Hepatocyte (in vitro differentiated cells): Measurements from ENCODE around the gene SLC35E3. TPM values are rescaled to one million over a fixed set of nuclear protein-coding genes. Genes with fewer than 3 reads are reported as not detected.

ENCODE experiments used
- DNase-seq: peaks from one replicate; pipeline ENCODE4 v3.0.0-alpha.2; 2016; ENCODE audit warnings: low spot score
- H2AFZ ChIP-seq: fragments of 200-600 bp; sonication (generic); 2 replicates; pipeline ENCODE4 v1.6.0; 2016; ENCODE audit warnings: antibody characterized with exemption, mild to moderate bottlenecking
- H3K27ac ChIP-seq: fragments of 200-600 bp; sonication (generic); 2 replicates; pipeline ENCODE4 v1.5.1; 2016; ENCODE audit warnings: mild to moderate bottlenecking
- H3K27me3 ChIP-seq: fragments of 200-600 bp; sonication (generic); 2 replicates; pipeline ENCODE4 v1.6.1; 2016
- H3K36me3 ChIP-seq: fragments of 200-600 bp; sonication (generic); replicated peaks from 2 replicates; pipeline ENCODE4 v1.5.1; 2016; ENCODE audit warnings: low read depth; ENCODE audit not compliant: insufficient read depth
- H3K4me1 ChIP-seq: fragments of 200-600 bp; sonication (generic); 2 replicates; pipeline ENCODE4 v1.5.1; 2016; ENCODE audit warnings: mild to moderate bottlenecking, moderate library complexity; ENCODE audit not compliant: insufficient read depth
- H3K4me2 ChIP-seq: fragments of 200-600 bp; sonication (generic); 2 replicates; pipeline ENCODE4 v1.6.0; 2016
- H3K4me3 ChIP-seq: fragments of 200-600 bp; sonication (generic); 2 replicates; pipeline ENCODE4 v1.5.1; 2016; ENCODE audit warnings: mild to moderate bottlenecking
- H3K79me2 ChIP-seq: fragments of 200-600 bp; sonication (generic); 2 replicates; pipeline ENCODE4 v1.6.0; 2017; ENCODE audit warnings: mild to moderate bottlenecking
- H3K9me2 ChIP-seq: fragments of 200-600 bp; sonication (generic); replicated peaks from 2 replicates; pipeline ENCODE4 v1.6.0; 2017; ENCODE audit warnings: mild to moderate bottlenecking; ENCODE audit not compliant: insufficient read depth
- H3K9me3 ChIP-seq: fragments of 200-600 bp; sonication (generic); 2 replicates; pipeline ENCODE4 v1.5.1; 2016; ENCODE audit warnings: low read depth, mild to moderate bottlenecking
- H4K20me1 ChIP-seq: fragments of 200-600 bp; sonication (generic); 2 replicates; pipeline ENCODE4 v1.6.0; 2016; ENCODE audit warnings: mild to moderate bottlenecking; ENCODE audit not compliant: insufficient read depth, poor library complexity, severe bottlenecking
- CTCF ChIP-seq: fragments of 200-600 bp; sonication (generic); IDR thresholded peaks from 2 replicates; pipeline ENCODE4 v1.5.1; 2016; ENCODE audit warnings: antibody characterized with exemption, mild to moderate bottlenecking; ENCODE audit not compliant: poor library complexity
- EZH2 ChIP-seq: fragments of 200-600 bp; sonication (generic); IDR thresholded peaks from 2 replicates; pipeline ENCODE4 v1.6.1; 2016; ENCODE audit warnings: antibody characterized with exemption, mild to moderate bottlenecking, borderline replicate concordance
- EZH2phosphoT487 ChIP-seq: fragments of 200-600 bp; sonication (generic); IDR thresholded peaks from one replicate; pipeline ENCODE4 v1.6.1; 2018; ENCODE audit warnings: antibody characterized with exemption, mild to moderate bottlenecking, low read depth, moderate library complexity; ENCODE audit not compliant: unreplicated experiment, severe bottlenecking
- WGBS: methylation state at CpG from one replicate; pipeline ENCODE4 v1.1.6; 2016; ENCODE audit warnings: low lambda C conversion rate; ENCODE audit errors: missing lambda C conversion rate; 5-methylcytosine and 5-hydroxymethylcytosine counted together
- polyA plus RNA-seq: library from polyadenylated mRNA; unstranded; fragments of >200 nt; fragmentation: Nextera tagmentation; extraction: Ambion mirVana; gene quantifications from 2 replicates; pipeline ENCODE4 v1.2.1, GENCODE V29; 2016
- total RNA-seq: library from RNA; depleted of rRNA; stranded (reverse); fragments of >200 nt; gene quantifications from 2 replicates; pipeline ENCODE4 v1.2.3, GENCODE V29; 2014

SLC35E3 gene
- total and polyA plus RNA-seq, 2 experiments from 2014 or later = 3.5 to 11.7 TPM

- H4K20me1 ChIP-seq = no peaks in the 10 kb centered on the region
- H3K9me3 ChIP-seq = no peaks in the 10 kb centered on the region
- H3K9me2 ChIP-seq = no peaks in the 10 kb centered on the region
- H3K36me3 ChIP-seq = no peaks in the 10 kb centered on the region
- no peak for DNase-seq
- no peak overlapping the region for H3K27ac ChIP-seq
- H3K4me2 ChIP-seq = no peak overlapping the region
- 96% methylated on average over 4 of the region's 4 CpGs for WGBS
- H3K27me3 ChIP-seq = no peaks in the 10 kb centered on the region
- TF ChIP-seq EZH2phosphoT487 = no peak
- TF ChIP-seq CTCF = no peak
- no peak for TF ChIP-seq EZH2
- H3K4me3 ChIP-seq = no peak overlapping the region
- no peaks in the 10 kb centered on the region for H3K4me1 ChIP-seq
- no peak overlapping the region for H2AFZ ChIP-seq
- no peaks in the 10 kb centered on the region for H3K79me2 ChIP-seq
These were observed 22.5 kb downstream of the SLC35E3 start for GRCh38 chr12:68768431-68768939.

- no peaks in the 10 kb centered on the region for H3K4me1 ChIP-seq
- no peak for DNase-seq
- H3K4me2 ChIP-seq = no peak overlapping the region
- H2AFZ ChIP-seq = no peak overlapping the region
- H3K9me2 ChIP-seq = no peaks in the 10 kb centered on the region
- no peaks in the 10 kb centered on the region for H3K9me3 ChIP-seq
- 94% methylated on average over 1 of the region's 1 CpG for WGBS
- H3K27me3 ChIP-seq = no peaks in the 10 kb centered on the region
- H3K4me3 ChIP-seq = no peak overlapping the region
- H3K27ac ChIP-seq = no peak overlapping the region
- H3K79me2 ChIP-seq = no peaks in the 10 kb centered on the region
- no peaks in the 10 kb centered on the region for H4K20me1 ChIP-seq
- no peaks in the 10 kb centered on the region for H3K36me3 ChIP-seq
- TF ChIP-seq EZH2 = no peak
- no peak for TF ChIP-seq EZH2phosphoT487
- TF ChIP-seq CTCF = no peak
These were observed 24.0 kb downstream of the SLC35E3 start for GRCh38 chr12:68769941-68770340.

GRCh38 chr12:68771223-68771925, 25.4 kb downstream of the SLC35E3 start:
- no peaks in the 10 kb centered on the region for H3K9me2 ChIP-seq
- 78% methylated on average over 5 of the region's 5 CpGs for WGBS
- H3K4me3 ChIP-seq = no peak overlapping the region
- H4K20me1 ChIP-seq = no peaks in the 10 kb centered on the region
- no peak overlapping the region for H3K27ac ChIP-seq
- H3K79me2 ChIP-seq = no peaks in the 10 kb centered on the region
- TF ChIP-seq EZH2 = no peak
- TF ChIP-seq CTCF = no peak
- no peak for TF ChIP-seq EZH2phosphoT487
- H3K36me3 ChIP-seq = no peaks in the 10 kb centered on the region
- H3K4me1 ChIP-seq = no peaks in the 10 kb centered on the region
- no peak overlapping the region for H3K4me2 ChIP-seq
- no peak for DNase-seq
- no peaks in the 10 kb centered on the region for H3K27me3 ChIP-seq
- H2AFZ ChIP-seq = no peak overlapping the region
- H3K9me3 ChIP-seq = no peaks in the 10 kb centered on the region
